Measurements from ENCODE around the gene CAMKV. TPM values are rescaled to one million over a fixed set of nuclear protein-coding genes. Genes with fewer than 3 reads are reported as not detected.
"Not testable (repeated sequence)": the region's sequence is repeated elsewhere in the genome, so short reads cannot be mapped to it uniquely, and the experiment has no call there.

Gene CAMKV, protein sequence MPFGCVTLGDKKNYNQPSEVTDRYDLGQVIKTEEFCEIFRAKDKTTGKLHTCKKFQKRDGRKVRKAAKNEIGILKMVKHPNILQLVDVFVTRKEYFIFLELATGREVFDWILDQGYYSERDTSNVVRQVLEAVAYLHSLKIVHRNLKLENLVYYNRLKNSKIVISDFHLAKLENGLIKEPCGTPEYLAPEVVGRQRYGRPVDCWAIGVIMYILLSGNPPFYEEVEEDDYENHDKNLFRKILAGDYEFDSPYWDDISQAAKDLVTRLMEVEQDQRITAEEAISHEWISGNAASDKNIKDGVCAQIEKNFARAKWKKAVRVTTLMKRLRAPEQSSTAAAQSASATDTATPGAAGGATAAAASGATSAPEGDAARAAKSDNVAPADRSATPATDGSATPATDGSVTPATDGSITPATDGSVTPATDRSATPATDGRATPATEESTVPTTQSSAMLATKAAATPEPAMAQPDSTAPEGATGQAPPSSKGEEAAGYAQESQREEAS
- total RNA-seq (under 1 TPM; 0.47 to 0.89 TPM), total RNA-seq (0 to 0.23 reads per million in 2 donors)

DNA sequence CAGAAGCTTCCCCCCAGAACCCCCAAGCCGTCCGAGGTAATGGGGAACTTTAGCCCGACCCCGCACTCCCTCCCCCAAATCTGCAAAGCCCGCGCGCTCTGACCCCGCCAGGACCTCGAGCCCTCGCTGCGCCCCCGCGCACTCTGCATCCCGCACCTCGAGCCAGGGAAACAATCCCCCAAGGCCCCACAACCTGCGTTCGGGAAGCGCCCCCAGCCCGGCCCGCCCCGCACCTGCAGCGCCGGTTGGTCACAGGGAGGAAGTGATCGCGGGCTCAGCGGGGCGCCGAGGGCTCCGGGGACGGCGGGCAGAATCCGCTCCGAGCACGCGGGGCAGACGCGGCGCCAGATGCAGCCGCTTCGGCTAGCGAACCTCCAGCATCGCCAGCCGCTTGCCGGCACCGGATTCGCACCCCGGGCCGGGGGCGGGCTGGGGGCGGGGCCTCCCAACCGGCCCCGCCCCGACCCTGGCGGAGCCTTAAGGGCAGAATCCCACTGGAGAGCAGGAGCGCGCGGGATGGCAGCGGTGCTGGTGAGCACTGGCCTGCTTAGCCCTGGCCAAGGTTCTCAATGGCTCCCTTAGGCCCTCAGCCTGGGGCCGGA is at the start of gene CAMKV:
Gene CAMKV, minus strand, starts transcription at position 382 of the 602 bp plus-strand sequence. CDS start 7,518 bp downstream, outside the sequence.
- Mint-ChIP-seq H3K27ac (no peak within 1 kb of the TSS), H3K36me3 (ENCODE audit: low read depth) (no peaks in the 10 kb centered on the region), H3K4me3 (peak within 1 kb of the TSS; percentile 59), H3K4me1 (peaks cover 13% of the 10 kb centered on the region), H3K27me3 (peaks cover 40% of the 10 kb centered on the region)
- DNase-seq (peak in 1 of 3 donors; percentile 20), ATAC-seq (peak; percentile 46)
- H3K9me3 ChIP-seq (ENCODE audit: control insufficient read depth, low read length, poor library complexity, severe bottlenecking) = no peaks in the 10 kb centered on the region

GRCh38 chr3:49917806-49918590 is 48.3 kb upstream of the CAMKV start:
- peak; percentile 36 for ATAC-seq
- peaks cover 11% of the 10 kb centered on the region for H3K4me1 Mint-ChIP-seq
- H3K27me3 Mint-ChIP-seq; H3K36me3 Mint-ChIP-seq (ENCODE audit: low read depth); H3K4me3 Mint-ChIP-seq; H3K9me3 ChIP-seq (ENCODE audit: control insufficient read depth, low read length, poor library complexity, severe bottlenecking); H3K27ac Mint-ChIP-seq; DNase-seq: not testable (repeated sequence)

DNA sequence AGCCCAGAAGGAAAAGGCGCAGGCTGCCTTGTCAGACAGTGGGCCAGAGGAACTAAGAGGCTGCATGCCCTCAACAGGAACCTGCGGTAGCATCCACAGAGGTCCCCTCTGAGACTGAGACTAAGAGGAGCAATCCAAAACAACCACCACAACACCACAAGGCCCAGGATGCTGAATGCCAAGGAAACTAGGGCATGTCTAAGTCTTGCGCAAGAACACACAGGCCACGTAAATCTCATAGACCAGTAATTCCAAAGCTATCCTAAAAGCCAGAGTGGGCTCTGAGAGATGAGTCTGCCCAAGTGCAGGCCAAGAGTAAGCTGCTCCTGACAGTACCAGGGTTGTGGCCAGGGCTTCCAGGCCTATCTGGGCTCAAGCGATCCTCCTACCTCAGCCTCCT is 47.0 kb upstream of the CAMKV start:
- Mint-ChIP-seq H3K27me3 (no peaks in the 10 kb centered on the region), H3K36me3 (ENCODE audit: low read depth) (peaks cover 3% of the 10 kb centered on the region), H3K4me3 (no peak overlapping the region), H3K27ac (peak overlapping the region; percentile 37), H3K4me1 (peaks cover 11% of the 10 kb centered on the region)
- ATAC-seq (no peak), DNase-seq (no peak)
- no peaks in the 10 kb centered on the region for H3K9me3 ChIP-seq (ENCODE audit: control insufficient read depth, low read length, poor library complexity, severe bottlenecking)

DNA sequence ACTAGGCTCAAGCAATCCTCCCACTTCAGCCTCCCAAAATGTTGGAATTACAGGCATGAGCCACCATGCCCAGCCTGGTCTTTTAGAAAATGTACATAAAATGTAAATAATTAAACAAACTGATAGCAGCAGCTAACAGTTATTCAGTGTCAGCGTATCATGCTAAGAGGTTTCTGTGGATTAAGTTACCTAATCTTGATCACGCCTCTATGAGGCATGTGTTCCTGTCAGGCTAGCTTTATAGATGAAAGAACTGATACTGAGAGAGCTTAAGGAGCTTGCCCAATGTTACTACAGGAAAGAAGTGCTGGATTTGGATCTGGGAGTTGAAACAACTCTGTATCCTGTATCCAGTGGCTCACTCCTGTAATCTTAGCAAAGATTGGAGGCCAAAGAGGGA is 45.2 kb upstream of the CAMKV start:
- no peaks in the 10 kb centered on the region for H3K9me3 ChIP-seq (ENCODE audit: control insufficient read depth, low read length, poor library complexity, severe bottlenecking)
- peaks cover 6% of the 10 kb centered on the region for H3K36me3 Mint-ChIP-seq (ENCODE audit: low read depth)
- H3K4me1 Mint-ChIP-seq = peaks cover 10% of the 10 kb centered on the region
- H3K27me3 Mint-ChIP-seq = no peaks in the 10 kb centered on the region
- H3K27ac Mint-ChIP-seq = no peak overlapping the region
- no peak overlapping the region for H3K4me3 Mint-ChIP-seq
- DNase-seq = no peak
- no peak for ATAC-seq

- Mint-ChIP-seq H3K27ac (peak overlapping the region; percentile 24), H3K36me3 (ENCODE audit: low read depth) (peaks cover 6% of the 10 kb centered on the region), H3K27me3 (no peaks in the 10 kb centered on the region), H3K4me1 (peaks cover 7% of the 10 kb centered on the region), H3K4me3 (no peak overlapping the region)
- ATAC-seq (no peak), DNase-seq (no peak)
- no peaks in the 10 kb centered on the region for H3K9me3 ChIP-seq (ENCODE audit: control insufficient read depth, low read length, poor library complexity, severe bottlenecking)
Observed at GRCh38 chr3:49912881-49913281, 43.2 kb upstream of the CAMKV start.

GRCh38 chr3:49911611-49912010 is 41.9 kb upstream of the CAMKV start:
- ATAC-seq (no peak), DNase-seq (no peak)
- Mint-ChIP-seq H3K4me1 (peaks cover 10% of the 10 kb centered on the region), H3K27ac (no peak overlapping the region), H3K27me3 (no peaks in the 10 kb centered on the region), H3K36me3 (ENCODE audit: low read depth) (peaks cover 6% of the 10 kb centered on the region), H3K4me3 (no peak overlapping the region)
- H3K9me3 ChIP-seq (ENCODE audit: control insufficient read depth, low read length, poor library complexity, severe bottlenecking) = no peaks in the 10 kb centered on the region

- Mint-ChIP-seq H3K4me3 (no peak overlapping the region), H3K27me3 (no peaks in the 10 kb centered on the region), H3K4me1 (peaks cover 12% of the 10 kb centered on the region), H3K27ac (no peak overlapping the region), H3K36me3 (ENCODE audit: low read depth) (peaks cover 6% of the 10 kb centered on the region)
- no peaks in the 10 kb centered on the region for H3K9me3 ChIP-seq (ENCODE audit: control insufficient read depth, low read length, poor library complexity, severe bottlenecking)
- ATAC-seq = no peak
- DNase-seq = no peak
Observed at GRCh38 chr3:49911124-49911420, 41.4 kb upstream of the CAMKV start.

DNA sequence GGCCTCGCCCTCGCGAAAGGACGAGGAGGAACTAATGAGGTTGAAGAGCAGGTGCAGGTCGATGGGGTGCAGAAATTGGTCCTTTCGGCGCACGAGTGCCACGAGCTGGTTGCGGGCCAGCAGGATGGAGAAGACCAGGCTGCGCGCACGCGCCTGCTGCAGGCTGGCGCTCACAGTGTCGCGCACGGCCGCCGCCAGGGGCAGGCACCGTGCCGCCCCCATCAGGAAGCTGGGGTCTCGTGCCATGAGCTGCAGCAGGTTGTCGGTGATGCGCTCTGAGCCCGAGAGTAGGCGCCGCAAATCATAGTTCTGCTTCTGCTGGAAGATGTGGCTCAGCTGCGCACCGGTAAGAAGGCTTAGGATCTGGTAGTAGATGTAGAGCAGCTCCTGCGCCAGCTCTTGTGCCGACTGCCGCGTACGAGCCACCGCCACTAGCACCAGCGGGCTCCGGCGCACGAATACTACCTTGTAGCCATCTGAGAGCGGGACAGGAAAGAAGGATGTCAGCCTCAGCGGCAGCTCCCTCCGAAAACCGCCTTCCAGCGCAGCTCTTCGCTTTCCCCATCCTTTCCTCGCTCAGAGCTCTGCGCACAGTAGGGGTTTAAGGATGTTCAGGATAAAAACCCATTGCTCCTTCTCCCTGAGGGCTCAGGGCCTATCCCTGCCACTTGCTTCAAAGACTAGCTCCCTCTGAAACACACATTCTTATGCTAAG is 40.9 kb upstream of the CAMKV start:
- Mint-ChIP-seq H3K27me3 (no peaks in the 10 kb centered on the region), H3K4me3 (no peak overlapping the region), H3K4me1 (peaks cover 18% of the 10 kb centered on the region), H3K36me3 (ENCODE audit: low read depth) (peaks cover 6% of the 10 kb centered on the region), H3K27ac (no peak overlapping the region)
- ATAC-seq = no peak
- H3K9me3 ChIP-seq (ENCODE audit: control insufficient read depth, low read length, poor library complexity, severe bottlenecking) = no peaks in the 10 kb centered on the region
- no peak for DNase-seq

DNA sequence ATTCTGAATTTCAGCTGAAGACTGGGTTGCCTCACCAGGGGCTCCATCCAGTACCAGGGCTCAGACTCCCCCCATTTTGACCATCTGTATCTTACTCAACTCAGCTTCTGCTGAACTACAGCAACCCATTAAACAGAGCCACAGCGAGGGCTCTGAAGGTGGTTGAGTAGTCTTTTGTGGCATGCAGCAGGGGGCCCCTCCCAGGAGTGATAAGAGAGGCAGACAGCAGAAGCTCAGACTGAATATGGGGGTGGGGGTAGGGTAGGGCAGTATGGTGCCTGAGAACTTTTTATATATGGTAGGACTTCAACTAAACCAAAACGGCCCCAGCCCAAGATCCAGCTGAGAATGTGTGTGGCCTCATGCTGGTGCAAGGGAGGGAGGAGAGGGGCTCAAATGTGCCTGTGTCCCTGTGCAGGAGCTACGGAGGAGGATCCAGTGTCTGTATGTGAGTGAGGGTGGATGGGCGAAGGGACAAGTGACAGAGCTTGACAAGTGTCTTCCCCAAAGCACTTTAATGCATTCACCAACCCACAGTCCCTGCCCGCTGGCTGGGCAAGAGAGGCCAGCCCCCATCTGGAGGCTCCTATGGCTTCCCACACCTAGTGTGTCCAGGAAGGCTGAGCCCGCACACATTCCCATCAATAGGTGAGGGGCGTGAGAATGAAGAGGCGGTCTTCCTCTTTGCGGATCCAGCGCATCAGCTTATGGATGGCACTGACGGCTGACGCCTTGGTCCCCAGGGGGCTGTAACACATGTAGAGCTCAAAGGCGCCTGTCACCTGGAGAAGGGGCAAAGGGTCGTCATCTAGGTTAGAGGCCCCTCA is 38.9 kb upstream of the CAMKV start:
- peaks cover 27% of the 10 kb centered on the region for H3K4me1 Mint-ChIP-seq
- H3K27me3 Mint-ChIP-seq = no peaks in the 10 kb centered on the region
- no peak for ATAC-seq

DNA sequence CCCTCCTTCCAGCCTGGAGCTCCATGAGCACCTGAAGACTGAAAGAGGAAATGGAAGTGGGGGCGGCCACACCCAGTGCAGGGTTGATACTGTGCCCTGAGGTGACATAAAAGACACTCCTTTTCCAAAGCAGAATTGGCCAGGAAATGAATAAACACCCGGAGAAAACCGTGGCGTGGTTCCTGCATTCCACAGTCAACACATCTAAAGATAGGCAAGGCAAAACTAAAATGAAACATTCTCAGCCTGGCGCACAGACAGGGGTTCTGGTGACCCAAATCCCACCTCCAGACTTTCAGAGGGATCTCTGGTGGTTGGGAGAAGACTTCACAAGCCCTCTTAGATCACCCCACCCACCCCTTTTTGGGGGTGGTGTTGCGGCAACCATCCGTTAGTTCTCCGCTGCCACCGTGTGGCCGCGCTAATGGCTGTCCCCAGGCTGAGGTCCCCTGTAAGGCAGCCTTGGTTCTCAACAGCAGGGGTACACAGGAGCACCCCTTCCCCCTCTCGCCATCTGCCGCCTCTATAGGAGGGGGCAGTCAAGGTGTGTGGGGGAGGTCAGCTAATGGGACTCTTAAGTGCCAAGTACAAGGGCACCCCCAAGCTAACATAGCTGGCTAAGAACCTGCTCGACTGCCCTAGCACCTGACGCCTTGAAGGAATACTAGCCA is 36.5 kb upstream of the CAMKV start:
- Mint-ChIP-seq H3K4me1 (peaks cover 30% of the 10 kb centered on the region), H3K27me3 (no peaks in the 10 kb centered on the region), H3K27ac (peak overlapping the region; percentile 87), H3K36me3 (ENCODE audit: low read depth) (peaks cover 6% of the 10 kb centered on the region), H3K4me3 (peak overlapping the region; percentile 70)
- DNase-seq (peak; percentile 30 to 36 (median 33)), ATAC-seq (peak; percentile 50)
- no peaks in the 10 kb centered on the region for H3K9me3 ChIP-seq (ENCODE audit: control insufficient read depth, low read length, poor library complexity, severe bottlenecking)

More for the DNA sequence above, 38.9 kb upstream of the CAMKV start:
- no peak overlapping the region for H3K4me3 Mint-ChIP-seq
- no peak for DNase-seq
- H3K36me3 Mint-ChIP-seq (ENCODE audit: low read depth) = peaks cover 6% of the 10 kb centered on the region
- H3K9me3 ChIP-seq (ENCODE audit: control insufficient read depth, low read length, poor library complexity, severe bottlenecking) = no peaks in the 10 kb centered on the region
- no peak overlapping the region for H3K27ac Mint-ChIP-seq

- Mint-ChIP-seq H3K4me3 (peak overlapping the region; percentile 88), H3K27ac (peak overlapping the region; percentile 69), H3K4me1 (peaks cover 26% of the 10 kb centered on the region)
- not testable (repeated sequence) for DNase-seq; H3K36me3 Mint-ChIP-seq (ENCODE audit: low read depth); ATAC-seq; H3K27me3 Mint-ChIP-seq; H3K9me3 ChIP-seq (ENCODE audit: control insufficient read depth, low read length, poor library complexity, severe bottlenecking)
Observed at GRCh38 chr3:49904448-49904847, 34.7 kb upstream of the CAMKV start.
